CD4-positive, alpha-beta T cell treated with Interleukin-21 for 1 hour (primary cell): ENCODE data around the gene SLC39A10.

Source experiments
- DNase-seq: peaks from one replicate; pipeline ENCODE4 v3.0.0-alpha.2; 2020

The SLC39A10 gene

DNA sequence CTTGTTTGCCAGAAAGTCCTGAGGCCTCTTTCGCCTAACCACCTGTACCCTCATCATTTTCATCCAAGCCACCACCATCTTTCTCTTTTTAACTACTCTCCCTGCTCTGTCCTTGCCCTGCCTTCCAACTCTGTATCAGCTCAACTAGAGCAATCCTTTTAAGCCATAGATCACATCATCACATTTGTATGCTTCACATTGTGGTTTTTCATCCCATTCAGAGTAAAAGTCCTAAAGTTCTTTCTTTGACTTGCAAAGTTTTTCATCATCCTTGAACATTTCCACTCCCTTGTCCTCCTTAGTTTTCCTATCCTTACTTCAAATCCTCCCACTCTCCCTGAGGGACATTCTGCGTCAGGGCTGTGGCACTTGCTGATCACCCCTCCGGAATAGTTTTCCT, 73.9 kb downstream of the SLC39A10 start:
- no peak for DNase-seq

DNA sequence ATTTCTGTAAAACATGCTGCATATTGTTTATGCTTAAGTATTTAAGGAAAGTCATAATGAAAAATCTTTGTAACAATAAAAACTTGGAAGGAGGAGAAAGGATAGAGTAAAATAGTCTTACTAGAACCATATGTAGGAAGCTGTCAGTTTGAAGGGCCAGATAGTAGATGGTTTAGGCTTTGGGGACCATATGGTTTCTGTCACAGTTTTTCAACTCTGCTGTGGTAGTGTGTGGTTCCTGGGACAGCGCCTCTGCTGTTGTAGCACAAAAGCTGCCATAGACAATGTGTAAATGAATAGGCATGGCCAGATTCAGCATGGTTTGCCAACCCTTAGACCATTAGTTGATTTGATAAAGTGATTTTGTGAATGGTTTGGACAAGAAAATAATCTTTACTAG, 75.5 kb downstream of the SLC39A10 start:
- DNase-seq = no peak

DNA sequence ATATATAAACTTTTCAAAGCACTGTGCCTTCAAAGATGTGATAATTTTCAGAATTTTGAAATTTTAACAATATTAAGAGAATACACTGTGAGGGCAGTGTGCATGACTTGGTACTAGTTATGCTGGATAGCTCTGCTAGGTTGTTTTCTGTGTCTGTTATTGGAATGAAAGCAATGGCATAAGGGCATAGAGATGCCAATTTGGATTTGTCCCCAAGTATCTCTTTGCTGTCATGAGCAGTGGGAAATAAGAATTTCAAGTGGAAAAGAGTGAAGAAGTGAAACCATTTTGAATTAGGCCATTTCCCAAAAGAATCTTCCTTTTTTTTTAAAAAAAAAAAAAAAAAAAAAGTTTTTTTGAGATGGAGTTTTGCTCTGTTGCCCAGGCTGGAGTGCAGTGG, 76.8 kb downstream of the SLC39A10 start:
- no peak for DNase-seq

DNA sequence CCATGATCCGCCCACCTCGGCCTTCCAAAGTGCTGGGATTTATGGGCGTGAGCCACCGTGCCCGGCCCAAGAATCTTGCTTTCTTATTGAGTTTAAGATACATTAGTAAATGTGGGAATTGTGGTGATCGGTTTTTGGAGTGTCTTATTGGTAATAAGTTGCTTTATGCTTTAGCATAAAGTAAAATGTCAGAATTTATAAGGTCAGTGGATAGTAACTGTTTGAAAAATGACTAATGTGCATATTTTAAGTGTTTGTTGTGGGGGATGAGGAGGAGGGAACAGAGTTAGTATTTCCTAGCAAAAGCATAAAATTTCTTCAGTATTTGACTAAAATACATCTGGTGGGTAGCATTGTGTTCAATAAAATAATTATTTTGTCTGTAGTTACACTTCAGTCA, 77.4 kb downstream of the SLC39A10 start:
- DNase-seq = no peak

DNA sequence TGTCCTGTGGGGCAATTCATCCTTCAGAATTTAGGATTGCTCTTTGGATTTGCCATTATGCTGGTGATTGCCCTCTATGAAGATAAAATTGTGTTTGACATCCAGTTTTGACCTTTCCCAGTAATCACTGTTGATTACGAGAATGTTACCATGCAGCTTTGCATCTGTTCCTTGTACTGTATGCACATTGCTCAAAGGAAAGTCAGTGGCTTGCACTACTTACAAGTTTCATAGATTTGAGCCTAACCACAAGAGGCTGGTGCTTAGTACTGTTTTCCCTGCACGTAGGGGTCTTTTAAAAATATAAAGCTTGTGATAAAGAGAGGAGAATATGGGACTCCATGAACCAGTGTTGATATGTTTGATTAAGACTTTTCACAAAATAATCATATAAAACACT, 77.9 kb downstream of the SLC39A10 start:
- DNase-seq = no peak

DNA sequence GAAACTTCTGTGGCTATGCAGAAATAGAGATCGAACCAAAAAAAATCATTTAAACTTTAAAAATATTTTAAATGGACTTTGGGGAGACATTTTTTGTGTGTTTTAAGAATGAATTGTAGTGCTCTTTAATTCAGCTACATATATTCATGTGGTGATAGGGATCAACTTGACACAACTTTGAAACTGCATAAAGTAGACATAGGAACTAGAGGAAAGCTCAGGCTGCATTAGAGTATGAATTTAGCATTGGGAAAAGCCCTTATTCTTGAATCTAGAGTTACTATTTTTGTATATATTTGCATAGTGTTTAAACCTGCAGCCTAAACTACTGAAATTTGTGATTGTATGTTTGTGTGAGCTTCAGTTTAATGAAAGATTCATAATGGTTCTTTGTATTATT, 78.3 kb downstream of the SLC39A10 start:
- DNase-seq = no peak

DNA sequence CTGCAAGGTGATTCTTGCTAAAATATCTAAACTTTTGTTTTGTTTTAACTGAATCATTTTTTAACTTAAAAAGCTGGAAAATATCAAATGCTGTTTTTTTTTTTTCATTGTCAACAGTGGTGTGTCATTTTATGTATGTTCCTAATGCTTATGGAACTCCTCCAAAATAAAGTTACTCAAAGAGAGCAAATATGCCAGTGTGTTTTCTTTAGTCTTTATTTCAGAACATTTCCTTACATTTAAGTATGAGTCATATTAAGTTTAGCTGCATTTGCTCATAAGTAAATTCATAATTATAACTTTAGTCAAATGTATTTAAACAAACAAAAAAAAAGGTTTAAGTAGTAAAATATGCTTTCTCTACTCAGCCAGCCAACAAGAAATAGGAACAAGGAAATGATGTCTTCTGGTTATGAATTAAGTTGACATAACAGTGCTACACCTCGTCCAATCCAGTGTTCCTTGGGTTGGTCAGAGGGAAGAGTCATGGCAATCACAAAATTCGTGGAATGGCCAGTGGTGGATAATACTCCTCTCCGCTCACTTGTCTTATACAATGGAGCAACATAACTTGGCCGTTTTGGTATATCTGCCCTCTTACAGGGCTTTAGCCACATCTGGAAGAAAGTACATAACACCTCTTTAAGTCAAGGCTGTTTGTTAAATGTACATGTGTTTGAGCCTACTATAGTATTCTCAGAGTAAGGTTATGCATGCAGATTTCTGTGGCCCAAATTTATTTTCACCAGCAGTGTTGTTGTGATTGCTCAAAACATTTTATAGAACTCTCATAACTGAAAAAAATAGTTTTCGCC, 80.7 kb downstream of the SLC39A10 start:
- no peak for DNase-seq

DNA sequence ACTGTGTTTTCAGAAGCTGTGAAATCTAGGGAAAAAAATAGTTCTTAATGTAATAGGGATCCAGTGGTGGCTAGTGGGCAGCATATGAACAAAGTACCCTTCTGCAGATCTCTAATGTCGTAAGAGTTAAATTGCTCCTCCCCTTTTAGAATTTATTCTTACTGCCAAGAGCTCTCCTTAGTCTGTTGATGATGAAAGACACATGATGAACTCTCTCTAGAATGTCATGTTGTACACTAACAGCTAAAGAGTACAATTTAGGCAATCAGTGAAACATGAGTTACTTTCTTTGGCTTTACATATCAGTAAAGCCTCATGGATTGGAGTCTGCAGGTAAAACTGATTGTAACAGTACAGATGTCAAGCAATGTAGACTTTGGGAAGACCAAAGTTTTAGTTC, 84.2 kb downstream of the SLC39A10 start:
- DNase-seq = no peak

DNA sequence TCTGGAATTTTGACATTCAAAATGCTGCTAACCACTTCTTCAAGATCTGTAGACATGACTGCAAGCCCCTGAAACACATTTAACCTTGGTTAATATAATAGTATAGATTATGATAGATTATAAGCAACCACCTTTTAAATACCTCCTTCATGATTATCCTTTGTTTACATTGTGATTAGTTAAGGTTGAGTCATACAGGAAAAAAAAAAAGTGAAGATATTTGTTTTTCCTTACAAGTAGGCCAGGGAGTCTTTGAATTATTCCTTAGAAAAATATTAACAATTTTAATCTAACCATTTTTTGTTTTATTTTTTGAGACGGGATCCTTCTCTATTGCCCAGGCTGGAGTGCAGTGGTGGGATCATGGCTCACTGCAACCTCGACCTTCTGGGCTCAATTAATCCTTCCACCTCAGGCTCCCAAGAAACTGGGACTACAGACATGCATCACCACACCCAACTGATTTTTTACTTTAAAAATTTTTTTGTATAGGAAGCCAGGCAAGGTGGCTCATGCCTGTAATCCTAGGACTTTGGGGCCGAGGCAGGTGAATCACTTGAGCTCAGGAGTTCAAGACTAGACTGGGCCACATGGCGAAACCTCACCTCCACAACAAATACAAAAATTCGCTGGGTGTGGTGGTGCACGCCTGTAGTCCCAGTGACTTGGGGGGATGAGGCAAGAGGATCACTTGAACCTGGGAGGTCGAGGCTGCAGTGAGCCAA, 99.4 kb downstream of the SLC39A10 start:
- no peak for DNase-seq

DNA sequence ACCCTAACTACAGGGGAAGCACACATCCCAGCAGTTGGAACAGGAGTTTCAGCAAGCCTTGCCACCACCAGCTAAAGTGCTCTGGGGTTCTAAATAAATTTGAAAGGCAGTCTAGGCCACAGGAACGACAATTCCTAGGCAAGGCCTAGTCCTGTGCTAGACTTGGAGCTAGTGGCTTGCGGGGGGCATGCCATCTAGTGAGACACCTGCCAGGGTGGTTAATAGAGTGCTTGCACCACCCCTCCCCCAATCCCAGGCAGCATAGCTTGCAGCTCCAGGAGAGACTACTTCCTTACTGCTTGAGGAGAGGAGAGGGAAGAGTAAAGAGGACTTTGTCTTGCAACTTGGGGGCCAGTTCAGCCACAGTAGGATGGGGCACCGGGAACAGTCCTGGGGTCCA, 101.8 kb downstream of the SLC39A10 start:
- no peak for DNase-seq

DNA sequence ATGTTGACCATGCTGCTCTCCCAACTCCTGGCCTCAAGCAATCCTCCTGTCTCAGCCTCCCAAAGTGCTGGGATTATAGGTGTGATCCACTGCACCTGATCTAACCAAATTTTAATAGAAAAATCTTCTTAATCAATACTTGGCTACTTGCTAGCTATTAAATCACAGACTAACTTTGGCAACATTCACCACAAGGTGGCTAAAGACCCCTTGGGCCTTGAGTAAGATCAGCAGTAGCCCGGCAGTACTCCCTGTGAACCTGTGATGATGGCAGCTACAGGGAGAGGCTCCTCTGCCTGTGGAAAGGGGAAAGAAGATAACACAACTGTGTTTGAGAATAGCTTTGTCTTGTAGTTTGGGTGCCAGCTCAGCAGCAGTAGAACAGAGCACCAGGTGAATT, 102.9 kb downstream of the SLC39A10 start:
- no peak for DNase-seq

DNA sequence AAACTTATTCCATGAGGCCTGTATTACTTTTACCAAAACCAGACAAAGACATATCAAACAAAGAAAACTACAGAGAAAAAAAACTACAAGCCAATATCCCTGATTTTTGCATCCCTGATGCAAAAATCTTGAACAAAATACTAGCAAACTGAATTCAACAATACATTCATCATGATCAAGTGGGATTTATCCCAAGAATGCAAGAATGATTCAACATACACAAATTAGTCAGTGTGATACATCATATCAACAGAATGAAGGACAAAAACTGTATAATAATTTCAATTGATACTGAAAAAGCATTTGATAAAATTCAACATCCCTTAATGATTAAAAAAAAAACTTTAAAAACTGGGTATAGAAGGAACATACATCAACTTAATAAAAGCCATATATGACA, 106.8 kb downstream of the SLC39A10 start:
- no peak for DNase-seq

DNA sequence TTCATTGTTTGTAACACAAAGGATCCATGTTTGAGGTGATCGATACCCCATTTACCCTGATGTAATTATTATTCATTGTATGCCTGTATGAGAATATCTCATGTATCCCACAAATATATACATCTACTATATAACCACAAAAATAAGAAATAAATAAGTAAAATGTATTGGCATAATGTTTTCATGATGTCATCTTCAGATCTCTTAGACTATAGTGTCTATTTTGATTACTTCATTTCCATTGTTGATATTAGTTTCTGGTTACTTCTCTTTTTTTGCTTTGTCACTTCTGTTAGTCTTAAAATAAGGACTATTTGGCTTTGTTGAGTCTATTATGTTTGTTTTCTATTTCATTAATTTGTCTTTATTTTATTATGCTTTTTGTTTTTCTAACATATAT, 109.7 kb downstream of the SLC39A10 start:
- no peak for DNase-seq

DNA sequence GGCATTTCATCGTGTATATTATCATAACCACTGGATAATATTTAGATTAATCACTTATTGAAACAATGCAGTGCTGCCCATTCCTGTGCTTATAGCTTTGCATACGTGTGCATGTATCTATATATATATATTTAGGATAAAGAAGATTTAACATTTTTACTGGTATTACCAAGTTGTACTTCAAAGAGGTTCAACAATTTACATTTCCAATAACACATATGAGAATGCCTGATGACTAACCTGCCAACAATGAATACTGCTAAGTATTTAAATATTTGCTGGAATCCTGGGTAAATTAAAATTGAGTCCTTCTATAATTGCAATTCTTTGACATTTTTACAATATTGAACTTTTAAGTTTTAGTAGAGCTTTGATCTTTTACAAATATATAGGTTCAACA, 111.4 kb downstream of the SLC39A10 start:
- DNase-seq = no peak

DNA sequence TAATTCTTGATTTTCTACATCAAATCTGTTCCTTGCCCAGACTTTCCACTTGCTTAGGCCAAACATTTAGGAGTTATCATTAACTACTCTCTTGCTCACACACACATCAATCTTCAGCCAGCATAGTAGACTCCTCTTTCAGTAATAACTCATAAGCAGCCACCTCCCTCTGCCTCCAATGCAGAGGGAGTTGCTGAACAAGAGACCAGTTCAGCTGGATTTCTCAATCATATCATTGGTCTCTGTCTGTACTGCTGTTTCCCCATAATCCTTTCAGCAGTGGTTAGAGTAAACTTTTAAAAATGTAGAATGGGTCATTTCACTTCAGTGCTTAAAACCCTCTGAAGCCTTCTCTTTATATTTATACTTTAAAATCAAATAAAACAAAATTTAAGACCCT, 112.9 kb downstream of the SLC39A10 start:
- no peak for DNase-seq

DNA sequence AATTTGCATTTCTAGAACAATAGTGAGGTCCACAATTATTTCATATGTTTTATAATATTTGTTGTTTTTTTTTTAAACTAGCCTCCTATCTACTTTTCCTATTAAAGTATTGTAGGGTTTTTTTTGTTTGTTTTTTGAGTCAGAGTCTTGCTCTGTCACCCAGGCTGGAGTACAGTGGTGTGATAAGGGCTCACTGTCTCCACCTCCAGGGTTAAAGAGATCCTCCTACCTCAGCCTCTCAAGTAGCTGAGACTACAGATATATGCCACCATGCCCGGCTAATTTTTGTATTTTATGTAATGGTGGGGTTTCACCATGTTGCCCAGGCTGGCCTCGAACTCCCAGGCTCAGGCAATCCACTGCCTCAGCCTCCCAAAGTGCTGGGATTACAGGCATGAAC, 122.5 kb downstream of the SLC39A10 start:
- no peak for DNase-seq

DNA sequence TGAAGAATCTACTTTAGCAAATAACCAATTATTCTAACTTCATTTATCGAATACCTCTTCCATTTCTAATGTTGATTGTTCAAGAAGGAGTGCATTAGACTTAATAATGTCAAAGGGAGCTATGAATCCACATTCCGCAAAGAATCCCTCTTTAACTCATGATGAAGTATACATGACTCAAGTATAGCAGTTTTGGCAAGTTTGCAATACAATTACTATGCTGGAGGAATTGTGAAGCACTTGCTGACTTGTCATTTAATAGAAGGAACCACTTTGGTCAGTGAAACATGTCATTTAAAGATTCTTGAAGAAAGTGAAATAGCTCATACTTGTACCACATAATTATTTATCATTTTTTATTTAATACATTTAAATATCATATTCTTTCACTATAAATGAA, 125.1 kb downstream of the SLC39A10 start:
- no peak for DNase-seq
